MG63 (cell line): Measurements from ENCODE around the gene AGTRAP. TPM values are rescaled to one million over a fixed set of nuclear protein-coding genes. Genes with fewer than 3 reads are reported as not detected.
A peak's percentile ranks its signal among the peaks of the same experiment; 100 is the strongest.

Experiments
- DNase-seq: peaks from one replicate; pipeline ENCODE4 v3.0.0-alpha.2; 2020
- H3K27me3 ChIP-seq: fragments of 250-450 bp; sonication (Bioruptor Pico); 2 replicates; pipeline ENCODE4 v1.5.1; 2020; ENCODE audit warnings: mild to moderate bottlenecking, moderate library complexity
- H3K36me3 ChIP-seq: fragments of 250-450 bp; sonication (Bioruptor Pico); 2 replicates; pipeline ENCODE4 v1.5.1; 2020; ENCODE audit warnings: mild to moderate bottlenecking, moderate library complexity
- H3K4me3 ChIP-seq: fragments of 250-450 bp; sonication (Bioruptor Pico); 2 replicates; pipeline ENCODE4 v1.5.1; 2020; ENCODE audit warnings: mild to moderate bottlenecking, moderate library complexity
- H3K9me3 ChIP-seq: fragments of 250-450 bp; sonication (Bioruptor Pico); 2 replicates; pipeline ENCODE4 v1.5.1; 2020; ENCODE audit warnings: mild to moderate bottlenecking, moderate library complexity
- total RNA-seq: library from RNA; depleted of rRNA; stranded (reverse); fragments of >200 nt; shearing (Covaris generic); gene quantifications from 2 replicates; pipeline ENCODE4 v1.2.3, GENCODE V29; 2014; ENCODE audit warnings: low replicate concordance

AGTRAP gene
- total RNA-seq, 1 experiment from 2014 or later = 53.7 TPM

- Histone ChIP-seq H3K9me3 (no peaks in the 10 kb centered on the region), H3K27me3 (no peaks in the 10 kb centered on the region), H3K36me3 (peaks cover 8% of the 10 kb centered on the region; the same call in 1 of the 2 replicates), H3K4me3 (no peak overlapping the region)
- DNase-seq = no peak
Measured at GRCh38 chr1:11741919-11742558, 6.1 kb downstream of the AGTRAP start.

GRCh38 chr1:11744287-11744686 is 8.4 kb downstream of the AGTRAP start:
- H3K9me3 ChIP-seq = no peaks in the 10 kb centered on the region
- H3K4me3 ChIP-seq = no peak overlapping the region
- H3K36me3 ChIP-seq = peaks cover 8% of the 10 kb centered on the region; the same call in 1 of the 2 replicates
- no peaks in the 10 kb centered on the region for H3K27me3 ChIP-seq
- DNase-seq = no peak

GRCh38 chr1:11746092-11746491 is 10.2 kb downstream of the AGTRAP start:
- DNase-seq = no peak
- no peaks in the 10 kb centered on the region for H3K9me3 ChIP-seq
- peaks cover 8% of the 10 kb centered on the region; the same call in 1 of the 2 replicates for H3K36me3 ChIP-seq
- no peaks in the 10 kb centered on the region for H3K27me3 ChIP-seq
- no peak overlapping the region for H3K4me3 ChIP-seq

- no peak for DNase-seq
- no peaks in the 10 kb centered on the region for H3K9me3 ChIP-seq
- peaks cover 8% of the 10 kb centered on the region; the same call in 1 of the 2 replicates for H3K36me3 ChIP-seq
- no peak overlapping the region for H3K4me3 ChIP-seq
- no peaks in the 10 kb centered on the region for H3K27me3 ChIP-seq
Measured at GRCh38 chr1:11746795-11747487, 11.0 kb downstream of the AGTRAP start.

- DNase-seq = no peak
- Histone ChIP-seq H3K27me3 (no peaks in the 10 kb centered on the region), H3K4me3 (no peak overlapping the region), H3K36me3 (peaks cover 8% of the 10 kb centered on the region; the same call in 1 of the 2 replicates), H3K9me3 (no peaks in the 10 kb centered on the region)
Measured at GRCh38 chr1:11748294-11749202, 12.6 kb downstream of the AGTRAP start.

- no peaks in the 10 kb centered on the region for H3K27me3 ChIP-seq
- H3K4me3 ChIP-seq = no peak overlapping the region
- H3K9me3 ChIP-seq = no peaks in the 10 kb centered on the region
- H3K36me3 ChIP-seq = peaks cover 8% of the 10 kb centered on the region; the same call in 1 of the 2 replicates
- DNase-seq = peak; percentile 30
Measured at GRCh38 chr1:11749203-11749689, 13.3 kb downstream of the AGTRAP start.

- H3K9me3 ChIP-seq = no peaks in the 10 kb centered on the region
- peaks cover 8% of the 10 kb centered on the region; the same call in 1 of the 2 replicates for H3K36me3 ChIP-seq
- DNase-seq = no peak
Measured at GRCh38 chr1:11749996-11750395, 14.1 kb downstream of the AGTRAP start.

GRCh38 chr1:11751087-11751486 is 15.2 kb downstream of the AGTRAP start:
- DNase-seq = no peak
- peaks cover 5% of the 10 kb centered on the region; the same call in 1 of the 2 replicates for H3K36me3 ChIP-seq
- no peak overlapping the region for H3K4me3 ChIP-seq
- H3K9me3 ChIP-seq = no peaks in the 10 kb centered on the region
- no peaks in the 10 kb centered on the region for H3K27me3 ChIP-seq

More at GRCh38 chr1:11749996-11750395, 14.1 kb downstream of the AGTRAP start:
- Histone ChIP-seq H3K27me3 (no peaks in the 10 kb centered on the region), H3K4me3 (no peak overlapping the region)

- H3K36me3 ChIP-seq = no peaks in the 10 kb centered on the region; the same call in 1 of the 2 replicates
- no peaks in the 10 kb centered on the region for H3K27me3 ChIP-seq
- H3K9me3 ChIP-seq = peaks cover 5% of the 10 kb centered on the region; the same call in 1 of the 2 replicates
- no peak overlapping the region for H3K4me3 ChIP-seq
- DNase-seq = no peak
Measured at GRCh38 chr1:11752359-11753088, 16.6 kb downstream of the AGTRAP start.

- Histone ChIP-seq H3K4me3 (no peak overlapping the region), H3K9me3 (peaks cover 5% of the 10 kb centered on the region; the same call in 1 of the 2 replicates), H3K36me3 (no peaks in the 10 kb centered on the region; the same call in 1 of the 2 replicates), H3K27me3 (no peaks in the 10 kb centered on the region)
- DNase-seq = no peak
Measured at GRCh38 chr1:11753555-11754208, 17.7 kb downstream of the AGTRAP start.

- Histone ChIP-seq H3K36me3 (no peaks in the 10 kb centered on the region), H3K27me3 (no peaks in the 10 kb centered on the region), H3K9me3 (peaks cover 5% of the 10 kb centered on the region; the same call in 1 of the 2 replicates), H3K4me3 (no peak overlapping the region)
- no peak for DNase-seq
Measured at GRCh38 chr1:11757047-11757446, 21.1 kb downstream of the AGTRAP start.

GRCh38 chr1:11759791-11760190 is 23.9 kb downstream of the AGTRAP start:
- no peaks in the 10 kb centered on the region for H3K27me3 ChIP-seq
- no peaks in the 10 kb centered on the region for H3K36me3 ChIP-seq
- DNase-seq = no peak
- no peak overlapping the region for H3K4me3 ChIP-seq
- peaks cover 5% of the 10 kb centered on the region; the same call in 1 of the 2 replicates for H3K9me3 ChIP-seq

GRCh38 chr1:11761285-11761684 is 25.3 kb downstream of the AGTRAP start:
- Histone ChIP-seq H3K27me3 (no peaks in the 10 kb centered on the region), H3K36me3 (no peaks in the 10 kb centered on the region), H3K9me3 (peaks cover 5% of the 10 kb centered on the region; the same call in 1 of the 2 replicates), H3K4me3 (no peak overlapping the region)
- no peak for DNase-seq

GRCh38 chr1:11761988-11762406 is 26.1 kb downstream of the AGTRAP start, which contains the start of gene C1orf167:
TSS of gene C1orf167 (plus strand) at chr1:11762193. CDS start at chr1:11764401, 2,208 bp downstream.
- H3K9me3 ChIP-seq = peaks cover 4% of the 10 kb centered on the region; the same call in 1 of the 2 replicates
- H3K4me3 ChIP-seq = no peak within 1 kb of the TSS
- H3K27me3 ChIP-seq = no peaks in the 10 kb centered on the region
- DNase-seq = no peak
- no peaks in the 10 kb centered on the region for H3K36me3 ChIP-seq

GRCh38 chr1:11764115-11764514 is 28.2 kb downstream of the AGTRAP start:
- H3K27me3 ChIP-seq = no peaks in the 10 kb centered on the region
- no peak for DNase-seq

More at GRCh38 chr1:11764115-11764514, 28.2 kb downstream of the AGTRAP start:
- Histone ChIP-seq H3K36me3 (no peaks in the 10 kb centered on the region), H3K9me3 (no peaks in the 10 kb centered on the region), H3K4me3 (no peak overlapping the region)
